Liver (tissue), 9 donors: ENCODE data around the gene CLPTM1L. TPM values are rescaled to one million over a fixed set of nuclear protein-coding genes. Genes with fewer than 3 reads are reported as not detected.

Source experiments
- DNase-seq: peaks from one replicate; pipeline ENCODE4 v3.0.0-alpha.2; 2017; ENCODE audit warnings: low spot score
- H3K27ac ChIP-seq, 2 donors: one replicate each; pipeline ENCODE4 v1.7.0; 2013; ENCODE audit warnings: inconsistent platforms in 2 of 2, low read length in 2 of 2, control low read depth in 1 of 2, low read depth in 1 of 2, mild to moderate bottlenecking in 1 of 2
- H3K27me3 ChIP-seq, 4 donors: one replicate each; pipeline versions ENCODE4 v1.6.1 to v1.7.0; 2013; ENCODE audit warnings: low read length in 3 of 4, inconsistent platforms in 1 of 4, mild to moderate bottlenecking in 1 of 4, moderate library complexity in 1 of 4; ENCODE audit not compliant: control insufficient read depth in 4 of 4, insufficient read depth in 4 of 4
- H3K36me3 ChIP-seq, 4 donors: one replicate each; pipeline versions ENCODE4 v1.6.1 to v1.7.0; 2013; ENCODE audit warnings: low read length in 3 of 4, mild to moderate bottlenecking in 3 of 4, low read depth in 1 of 4, moderate library complexity in 1 of 4; ENCODE audit not compliant: control insufficient read depth in 4 of 4, insufficient read depth in 3 of 4
- H3K4me1 ChIP-seq, 4 donors: one replicate each; pipeline versions ENCODE4 v1.6.1 to v1.7.0; 2013; ENCODE audit warnings: low read length in 3 of 4, mild to moderate bottlenecking in 3 of 4, moderate library complexity in 1 of 4; ENCODE audit not compliant: control insufficient read depth in 4 of 4, insufficient read depth in 4 of 4
- H3K4me3 ChIP-seq, 3 donors: one replicate each; pipeline versions ENCODE4 v1.6.1 to v1.7.0; 2013; ENCODE audit warnings: low read length in 3 of 3, control low read depth in 1 of 3, low read depth in 1 of 3, mild to moderate bottlenecking in 1 of 3
- H3K9ac ChIP-seq, 2 donors: one replicate each; pipeline ENCODE4 v1.7.0; 2013; ENCODE audit warnings: low read length in 2 of 2, mild to moderate bottlenecking in 2 of 2, moderate library complexity in 2 of 2, control low read depth in 1 of 2, low read depth in 1 of 2
- H3K9me3 ChIP-seq, 4 donors: one replicate each; pipeline versions ENCODE4 v1.6.1 to v1.7.0; 2013; ENCODE audit warnings: low read length in 3 of 4; ENCODE audit not compliant: control insufficient read depth in 4 of 4
- ATF3 ChIP-seq: IDR thresholded peaks from 2 replicates; pipeline ENCODE4 v1.6.1; 2016; ENCODE audit warnings: antibody characterized with exemption
- CTCF ChIP-seq: fragments of 150-350 bp; IDR thresholded peaks from 2 replicates; pipeline ENCODE4 v1.5.1; 2017; ENCODE audit warnings: improper control_type of control experiment, low read depth, low read length; ENCODE audit not compliant: missing input control
- FOXA1 ChIP-seq: IDR thresholded peaks from 2 replicates; pipeline ENCODE4 v1.6.1; 2016; ENCODE audit warnings: antibody characterized with exemption
- FOXA2 ChIP-seq: IDR thresholded peaks from 2 replicates; pipeline ENCODE4 v1.6.1; 2016; ENCODE audit warnings: antibody characterized with exemption
- GABPA ChIP-seq, 2 donors: IDR thresholded peaks in 1 of 2; conservative IDR thresholded peaks in 1 of 2; 2 replicates each; pipeline ENCODE4 v1.6.1; 2016; ENCODE audit warnings: antibody characterized with exemption in 2 of 2, mild to moderate bottlenecking in 1 of 2, moderate library complexity in 1 of 2
- HNF4A ChIP-seq, 2 donors: conservative IDR thresholded peaks; 2 replicates each; pipeline ENCODE4 v1.6.1; 2016; ENCODE audit warnings: antibody characterized with exemption in 2 of 2, mild to moderate bottlenecking in 2 of 2
- HNF4G ChIP-seq: IDR thresholded peaks from 2 replicates; pipeline ENCODE4 v1.6.1; 2016; ENCODE audit warnings: antibody characterized with exemption
- JUND ChIP-seq, 2 donors: IDR thresholded peaks; 2 replicates each; pipeline ENCODE4 v1.6.1; 2016; ENCODE audit warnings: antibody characterized with exemption in 2 of 2
- MAX ChIP-seq: IDR thresholded peaks from 2 replicates; pipeline ENCODE4 v1.6.1; 2016; ENCODE audit warnings: antibody characterized with exemption
- NR2F2 ChIP-seq: IDR thresholded peaks from 2 replicates; pipeline ENCODE4 v1.6.1; 2016; ENCODE audit warnings: antibody characterized with exemption
- RAD21 ChIP-seq, 2 donors: IDR thresholded peaks; 2 replicates each; pipeline ENCODE4 v1.6.1; 2016; ENCODE audit warnings: antibody characterized with exemption in 2 of 2, mild to moderate bottlenecking in 2 of 2
- REST ChIP-seq: IDR thresholded peaks from 2 replicates; pipeline ENCODE4 v1.6.1; 2016; ENCODE audit warnings: antibody characterized with exemption, mild to moderate bottlenecking
- RXRA ChIP-seq, 2 donors: IDR thresholded peaks; 2 replicates each; pipeline ENCODE4 v1.6.1; 2017 to 2018; ENCODE audit warnings: antibody characterized with exemption in 2 of 2, mild to moderate bottlenecking in 1 of 2
- SP1 ChIP-seq: IDR thresholded peaks from 2 replicates; pipeline ENCODE4 v1.6.1; 2018; ENCODE audit warnings: antibody characterized with exemption, mild to moderate bottlenecking
- TAF1 ChIP-seq: conservative IDR thresholded peaks from 2 replicates; pipeline ENCODE4 v1.6.1; 2016; ENCODE audit warnings: antibody characterized with exemption, mild to moderate bottlenecking
- ZBTB33 ChIP-seq: IDR thresholded peaks from 2 replicates; pipeline ENCODE4 v1.6.1; 2016; ENCODE audit warnings: antibody characterized with exemption
- WGBS: extraction: QIAGEN DNeasy Blood & Tissue Kit; methylation state at CpG from one replicate; pipeline ENCODE4 v1.1.7; 2013; 5-methylcytosine and 5-hydroxymethylcytosine counted together
- polyA plus RNA-seq, 2 donors: library from polyadenylated mRNA; stranded (reverse) in 1 of 2; unstranded in 1 of 2; fragments of 200-250 nt in 1 of 2; fragments of >200 nt in 1 of 2; fragmentation: Nextera tagmentation in 1 of 2; extraction: Ambion mirVana in 1 of 2; gene quantifications; one replicate each; pipeline versions ENCODE4 v1.2.1 to v1.2.3, GENCODE V29; 2013 to 2015
- total RNA-seq, 2 donors: library from RNA; depleted of rRNA; stranded (reverse); fragments of >200 nt; gene quantifications; one replicate each; pipeline ENCODE4 v1.2.3, GENCODE V29; 2014
- donor health status: healthy.
- donor health status: healthy.
- donor health status: healthy.
- donor health status: healthy.
- donor health status: healthy.

CLPTM1L gene
- total and polyA plus RNA-seq, 4 donors, result 69.2 to 255 (median 146) TPM

GRCh38 chr5:1376981-1377380, 32.1 kb upstream of the CLPTM1L start:
- TF ChIP-seq REST, result no peak
- no peak for TF ChIP-seq ZBTB33
- TF ChIP-seq JUND (IDR thresholded peaks at IDR 0.05), result no peak
- TF ChIP-seq GABPA (IDR thresholded peaks at IDR 0.05 in 1 of 2, conservative IDR thresholded peaks at IDR 0.05 in 1 of 2), result no peak
- TF ChIP-seq SP1, result no peak
- TF ChIP-seq NR2F2, result no peak
- no peak for TF ChIP-seq MAX
- TF ChIP-seq HNF4G, result no peak
- TF ChIP-seq TAF1, result no peak
- TF ChIP-seq HNF4A (conservative IDR thresholded peaks at IDR 0.05), result no peak
- TF ChIP-seq FOXA1, result no peak
- TF ChIP-seq ATF3, result no peak
- no peak for TF ChIP-seq CTCF
- no peak for TF ChIP-seq FOXA2
- no peak for TF ChIP-seq RAD21 (IDR thresholded peaks at IDR 0.05)
- TF ChIP-seq RXRA (IDR thresholded peaks at IDR 0.05), result no peak
- Histone ChIP-seq H3K36me3 (no peaks in the 10 kb centered on the region), H3K9me3 (no peaks in the 10 kb centered on the region), H3K27me3 (peaks cover 0 to 3% (median 1%) of the 10 kb centered on the region in 4 donors), H3K9ac (no peak overlapping the region), H3K4me1 (peaks cover 0 to 7% (median under 1%) of the 10 kb centered on the region in 4 donors), H3K4me3 (no peak overlapping the region), H3K27ac (no peak overlapping the region)
- no peak for DNase-seq
- WGBS, result 89% methylated on average over 3 of the region's 3 CpGs
